SK-N-SH (cell line): ENCODE results near the gene CD6.

Experiments
- CHD2 ChIP-seq: fragments of 150-350 bp; IDR thresholded peaks from 2 replicates; pipeline ENCODE4 v1.6.1; 2018; ENCODE audit warnings: low read length; ENCODE audit not compliant: partially characterized antibody
- ELF1 ChIP-seq: IDR thresholded peaks from 2 replicates; pipeline ENCODE4 v1.4.0; 2012
- MAX ChIP-seq: IDR thresholded peaks from 2 replicates; pipeline ENCODE4 v1.4.0; 2012; ENCODE audit warnings: low read depth
- POLR2AphosphoS5 ChIP-seq: IDR thresholded peaks from 2 replicates; pipeline ENCODE4 v1.6.1; 2012; ENCODE audit warnings: low read depth, low read length
- TAF1 ChIP-seq: IDR thresholded peaks from 2 replicates; pipeline ENCODE4 v1.6.1; 2012; ENCODE audit warnings: low read depth, mild to moderate bottlenecking, low read length, moderate library complexity, borderline replicate concordance
- TF ChIP-seq, protein P1 (sequence below): fragments of 200-600 bp; sonication (generic); IDR thresholded peaks from 2 replicates; pipeline ENCODE4 v1.6.1; 2017; ENCODE audit warnings: antibody characterized with exemption, mild to moderate bottlenecking, moderate library complexity
- TF ChIP-seq, protein P2 (sequence below): IDR thresholded peaks from 2 replicates; pipeline ENCODE4 v1.6.1; 2012; ENCODE audit warnings: mild to moderate bottlenecking, low read depth, low read length, moderate library complexity

DNA sequence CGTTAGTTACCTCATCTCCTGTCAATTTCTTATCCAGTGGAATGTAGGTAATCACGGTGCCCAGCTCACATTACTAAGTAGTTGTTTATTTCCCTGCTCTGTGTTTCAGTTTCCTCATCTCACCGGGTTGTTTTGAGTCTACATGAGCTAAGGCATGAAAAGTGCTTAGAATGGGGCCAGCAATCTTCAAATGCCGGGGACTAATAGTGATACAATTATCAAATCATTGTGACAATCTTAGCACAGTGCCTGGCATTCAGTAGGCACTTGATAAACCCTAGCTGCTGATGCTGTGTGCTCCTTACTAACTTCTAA is 77.5 kb downstream of the CD6 start:
- TF ChIP-seq MAX: no peak
- no peak for TF ChIP-seq ELF1
- TF ChIP-seq, protein P1, sequence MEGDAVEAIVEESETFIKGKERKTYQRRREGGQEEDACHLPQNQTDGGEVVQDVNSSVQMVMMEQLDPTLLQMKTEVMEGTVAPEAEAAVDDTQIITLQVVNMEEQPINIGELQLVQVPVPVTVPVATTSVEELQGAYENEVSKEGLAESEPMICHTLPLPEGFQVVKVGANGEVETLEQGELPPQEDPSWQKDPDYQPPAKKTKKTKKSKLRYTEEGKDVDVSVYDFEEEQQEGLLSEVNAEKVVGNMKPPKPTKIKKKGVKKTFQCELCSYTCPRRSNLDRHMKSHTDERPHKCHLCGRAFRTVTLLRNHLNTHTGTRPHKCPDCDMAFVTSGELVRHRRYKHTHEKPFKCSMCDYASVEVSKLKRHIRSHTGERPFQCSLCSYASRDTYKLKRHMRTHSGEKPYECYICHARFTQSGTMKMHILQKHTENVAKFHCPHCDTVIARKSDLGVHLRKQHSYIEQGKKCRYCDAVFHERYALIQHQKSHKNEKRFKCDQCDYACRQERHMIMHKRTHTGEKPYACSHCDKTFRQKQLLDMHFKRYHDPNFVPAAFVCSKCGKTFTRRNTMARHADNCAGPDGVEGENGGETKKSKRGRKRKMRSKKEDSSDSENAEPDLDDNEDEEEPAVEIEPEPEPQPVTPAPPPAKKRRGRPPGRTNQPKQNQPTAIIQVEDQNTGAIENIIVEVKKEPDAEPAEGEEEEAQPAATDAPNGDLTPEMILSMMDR: no peak
- TF ChIP-seq, protein P2, sequence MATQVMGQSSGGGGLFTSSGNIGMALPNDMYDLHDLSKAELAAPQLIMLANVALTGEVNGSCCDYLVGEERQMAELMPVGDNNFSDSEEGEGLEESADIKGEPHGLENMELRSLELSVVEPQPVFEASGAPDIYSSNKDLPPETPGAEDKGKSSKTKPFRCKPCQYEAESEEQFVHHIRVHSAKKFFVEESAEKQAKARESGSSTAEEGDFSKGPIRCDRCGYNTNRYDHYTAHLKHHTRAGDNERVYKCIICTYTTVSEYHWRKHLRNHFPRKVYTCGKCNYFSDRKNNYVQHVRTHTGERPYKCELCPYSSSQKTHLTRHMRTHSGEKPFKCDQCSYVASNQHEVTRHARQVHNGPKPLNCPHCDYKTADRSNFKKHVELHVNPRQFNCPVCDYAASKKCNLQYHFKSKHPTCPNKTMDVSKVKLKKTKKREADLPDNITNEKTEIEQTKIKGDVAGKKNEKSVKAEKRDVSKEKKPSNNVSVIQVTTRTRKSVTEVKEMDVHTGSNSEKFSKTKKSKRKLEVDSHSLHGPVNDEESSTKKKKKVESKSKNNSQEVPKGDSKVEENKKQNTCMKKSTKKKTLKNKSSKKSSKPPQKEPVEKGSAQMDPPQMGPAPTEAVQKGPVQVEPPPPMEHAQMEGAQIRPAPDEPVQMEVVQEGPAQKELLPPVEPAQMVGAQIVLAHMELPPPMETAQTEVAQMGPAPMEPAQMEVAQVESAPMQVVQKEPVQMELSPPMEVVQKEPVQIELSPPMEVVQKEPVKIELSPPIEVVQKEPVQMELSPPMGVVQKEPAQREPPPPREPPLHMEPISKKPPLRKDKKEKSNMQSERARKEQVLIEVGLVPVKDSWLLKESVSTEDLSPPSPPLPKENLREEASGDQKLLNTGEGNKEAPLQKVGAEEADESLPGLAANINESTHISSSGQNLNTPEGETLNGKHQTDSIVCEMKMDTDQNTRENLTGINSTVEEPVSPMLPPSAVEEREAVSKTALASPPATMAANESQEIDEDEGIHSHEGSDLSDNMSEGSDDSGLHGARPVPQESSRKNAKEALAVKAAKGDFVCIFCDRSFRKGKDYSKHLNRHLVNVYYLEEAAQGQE: no peak
- no peak for TF ChIP-seq CHD2
- TF ChIP-seq POLR2AphosphoS5: no peak
- no peak for TF ChIP-seq TAF1
